Activated CD8-positive, alpha-beta memory T cell treated with anti-CD3 and anti-CD28 coated beads for 48 hours (primary cell): ENCODE measurements around the gene TSNAXIP1.
"Not testable (repeated sequence)": the region's sequence is repeated elsewhere in the genome, so short reads cannot be mapped to it uniquely, and the experiment has no call there.

Experiments used
- DNase-seq, 3 experiments: peaks; one replicate each; pipeline ENCODE4 v3.0.0-alpha.2; 2020; ENCODE audit warnings: low read depth in 2 of 3, low spot score in 2 of 3

The TSNAXIP1 gene

GRCh38 chr16:67857547-67858233 is 51.0 kb downstream of the TSNAXIP1 start:
- no peak for DNase-seq

GRCh38 chr16:67858500-67858899 is 51.8 kb downstream of the TSNAXIP1 start:
- DNase-seq = no peak

DNA sequence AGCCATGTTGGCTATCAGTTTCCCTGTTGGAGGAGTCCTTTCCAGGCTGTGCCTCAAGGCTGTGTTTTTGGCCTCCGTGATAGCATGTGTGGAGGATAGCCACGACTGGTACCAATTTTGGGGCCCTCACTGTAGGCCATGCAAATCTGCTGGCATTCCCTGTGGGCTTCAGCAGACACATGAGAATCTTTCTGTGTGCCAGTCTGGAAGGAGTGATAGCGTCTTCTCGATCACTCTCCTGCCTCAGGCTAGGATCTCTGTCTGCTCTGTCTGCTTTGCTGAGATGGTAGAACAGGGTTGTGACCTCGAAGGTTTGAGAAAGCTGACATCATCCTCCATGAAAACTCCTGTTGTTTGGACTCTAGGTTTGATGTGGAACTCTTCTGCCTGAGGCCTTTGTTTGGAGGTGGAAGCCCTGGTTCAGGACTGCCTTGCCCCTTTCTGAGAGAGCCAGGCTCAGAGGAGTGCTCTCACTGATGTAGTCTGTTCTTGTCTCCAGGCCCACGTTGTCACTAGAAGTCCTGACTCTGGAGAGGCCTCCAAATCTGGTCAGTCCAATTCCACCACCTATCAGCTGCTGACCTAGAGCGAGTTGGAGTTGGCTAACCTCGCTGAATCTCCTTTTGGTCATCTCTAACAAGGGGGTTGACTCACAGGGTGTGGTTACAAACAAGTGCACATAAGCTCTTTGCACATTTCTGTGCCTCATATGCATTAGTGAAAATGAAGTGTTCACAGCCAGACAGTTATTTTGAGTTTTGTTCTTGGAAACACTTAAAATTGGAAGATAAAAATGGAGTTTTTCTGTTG is 54.1 kb downstream of the TSNAXIP1 start:
- no peak for DNase-seq

GRCh38 chr16:67861877-67862276 is 55.2 kb downstream of the TSNAXIP1 start:
- no peak for DNase-seq

- no peak for DNase-seq
Measured at GRCh38 chr16:67862623-67863583, 56.2 kb downstream of the TSNAXIP1 start.

DNA sequence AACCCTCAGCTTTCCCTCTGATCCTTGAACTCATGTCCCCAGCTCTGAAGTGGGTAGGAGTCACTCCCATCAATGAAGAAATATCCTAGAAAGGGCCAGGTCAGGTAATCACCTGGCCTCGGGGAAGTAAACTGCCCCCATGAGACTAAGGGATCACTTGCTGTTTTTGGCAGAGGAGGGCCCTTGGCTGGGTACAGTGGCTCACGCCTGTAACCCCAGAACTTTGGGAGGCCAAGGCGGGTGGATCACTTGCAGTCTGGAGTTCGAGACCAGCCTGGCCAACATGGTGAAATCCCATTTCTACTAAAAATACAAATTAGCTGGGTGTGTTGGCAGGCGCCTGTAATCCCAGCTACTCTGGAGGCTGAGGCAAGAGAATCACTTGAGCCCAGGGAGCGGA is 57.4 kb downstream of the TSNAXIP1 start:
- not testable (repeated sequence) for DNase-seq

DNA sequence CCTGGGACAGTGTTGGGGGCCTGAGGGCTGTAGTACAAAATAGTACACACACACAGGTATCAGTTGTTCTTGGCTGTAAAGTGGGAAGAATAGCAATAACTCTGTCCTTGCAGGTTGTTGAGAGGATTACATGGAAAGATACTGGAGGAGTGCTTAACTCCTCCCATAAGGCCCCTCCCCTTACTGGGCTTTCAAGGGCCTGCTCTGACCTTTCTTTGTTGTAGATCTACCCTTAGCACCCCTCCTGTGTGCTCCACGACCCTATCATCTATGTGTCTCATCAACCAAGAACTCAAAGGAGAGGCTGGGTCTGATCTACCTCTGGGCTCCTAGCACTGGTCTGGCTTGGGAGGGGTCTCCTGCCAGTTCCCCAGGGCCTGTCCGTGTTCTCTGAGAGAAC is 57.9 kb downstream of the TSNAXIP1 start:
- no peak for DNase-seq

DNA sequence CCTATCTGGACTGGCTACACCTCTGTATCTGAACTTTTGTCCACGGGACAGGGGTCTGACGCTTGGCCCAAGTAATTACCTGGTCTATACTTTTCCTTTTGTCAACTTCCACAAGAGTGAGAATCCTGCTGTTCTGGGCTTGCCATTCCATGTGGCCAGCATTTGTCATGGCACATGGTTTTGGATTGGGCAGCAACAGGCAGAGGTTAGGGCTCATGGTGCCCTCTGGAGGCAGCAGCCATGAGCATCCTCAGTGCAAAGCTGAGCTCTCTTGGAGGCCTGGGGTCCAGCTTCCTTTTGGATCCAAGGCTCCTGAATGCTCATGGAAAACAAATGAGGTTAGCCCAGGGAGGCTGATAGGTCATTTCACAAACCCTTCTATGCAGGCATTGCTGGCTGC is 58.6 kb downstream of the TSNAXIP1 start:
- DNase-seq = no peak

DNA sequence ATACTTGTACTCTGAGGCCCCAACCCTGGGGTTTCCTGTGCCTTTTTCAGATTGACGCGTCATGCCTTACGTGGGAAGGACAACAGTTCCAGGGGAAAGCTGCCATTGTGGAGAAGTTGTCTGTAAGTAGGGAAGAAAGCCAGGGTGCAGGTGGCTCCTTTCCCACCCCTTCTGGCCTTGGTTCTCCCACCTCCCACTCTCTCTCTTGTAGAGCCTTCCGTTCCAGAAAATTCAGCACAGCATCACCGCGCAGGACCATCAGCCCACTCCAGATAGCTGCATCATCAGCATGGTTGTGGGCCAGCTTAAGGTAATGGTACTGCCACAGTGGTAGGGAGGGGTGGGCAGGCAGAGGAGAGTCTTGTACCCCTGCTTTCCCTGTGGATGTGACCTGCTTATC is 61.6 kb downstream of the TSNAXIP1 start:
- no peak for DNase-seq

GRCh38 chr16:67869653-67870052 is 63.0 kb downstream of the TSNAXIP1 start:
- DNase-seq = no peak

DNA sequence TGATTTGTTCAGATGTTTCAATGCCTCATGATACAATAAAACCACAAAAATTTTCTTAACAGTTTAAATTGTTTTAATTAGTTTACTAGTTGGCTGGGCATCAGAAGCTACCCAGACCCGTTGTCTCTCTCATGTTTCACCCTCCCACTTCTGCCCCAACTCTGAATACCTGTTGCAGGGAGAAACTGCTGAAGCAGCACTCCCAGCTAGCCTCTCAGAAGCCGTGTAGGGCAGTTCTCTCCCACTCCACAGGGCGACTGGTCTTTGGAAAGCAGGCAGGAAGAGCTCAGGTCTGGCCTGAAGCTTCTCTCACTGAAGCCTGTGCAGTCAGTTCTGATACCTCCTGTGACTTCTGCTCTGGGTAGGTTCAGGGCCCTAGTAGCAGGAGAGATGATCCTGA is 64.6 kb downstream of the TSNAXIP1 start:
- DNase-seq = no peak

GRCh38 chr16:67872131-67872630 is 65.5 kb downstream of the TSNAXIP1 start:
- no peak for DNase-seq

DNA sequence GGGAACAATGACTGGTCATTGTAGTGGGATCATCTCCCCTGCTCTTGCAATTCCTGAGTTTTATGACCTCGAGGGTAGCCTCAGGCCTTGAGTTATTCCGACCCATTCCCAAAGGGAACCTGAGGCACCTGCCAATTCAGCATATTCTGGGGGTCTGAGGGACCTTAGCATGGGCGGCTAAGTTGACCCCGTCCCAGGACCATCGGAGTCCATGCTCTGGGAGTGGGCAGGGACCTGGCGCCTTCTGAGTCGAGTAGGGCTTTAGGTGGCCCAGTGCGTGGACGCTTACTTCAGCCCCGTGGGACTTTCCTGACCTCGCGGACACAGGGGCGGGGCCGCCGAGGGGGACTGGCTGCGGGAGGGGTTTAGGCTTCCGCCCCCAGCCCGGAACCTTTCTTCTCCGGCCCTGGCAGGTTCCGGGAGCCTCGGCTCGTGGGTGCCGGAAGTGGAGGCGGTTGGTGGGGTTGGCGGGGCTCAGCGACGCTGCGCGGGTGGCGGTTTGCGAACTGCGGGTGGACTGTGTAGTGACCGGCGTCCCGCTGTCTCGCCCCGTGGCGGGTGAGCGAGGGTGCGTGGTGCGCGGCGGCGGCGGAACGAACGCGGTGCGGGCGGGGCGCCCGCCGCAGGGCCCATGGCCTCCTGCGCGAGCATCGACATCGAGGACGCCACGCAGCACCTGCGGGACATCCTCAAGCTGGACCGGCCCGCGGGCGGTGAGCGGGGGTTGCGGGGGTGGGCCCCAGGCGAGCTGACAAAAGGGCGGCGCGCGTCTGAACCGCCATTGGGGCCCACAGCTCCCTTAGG is 66.1 kb downstream of the TSNAXIP1 start, which contains the start of gene EDC4:
TSS of gene EDC4 (plus strand) at position 422 of the 804 bp plus-strand sequence. CDS start at position 632, 210 bp downstream.
- DNase-seq = peak; percentile 78 to 91 (median 84)

DNA sequence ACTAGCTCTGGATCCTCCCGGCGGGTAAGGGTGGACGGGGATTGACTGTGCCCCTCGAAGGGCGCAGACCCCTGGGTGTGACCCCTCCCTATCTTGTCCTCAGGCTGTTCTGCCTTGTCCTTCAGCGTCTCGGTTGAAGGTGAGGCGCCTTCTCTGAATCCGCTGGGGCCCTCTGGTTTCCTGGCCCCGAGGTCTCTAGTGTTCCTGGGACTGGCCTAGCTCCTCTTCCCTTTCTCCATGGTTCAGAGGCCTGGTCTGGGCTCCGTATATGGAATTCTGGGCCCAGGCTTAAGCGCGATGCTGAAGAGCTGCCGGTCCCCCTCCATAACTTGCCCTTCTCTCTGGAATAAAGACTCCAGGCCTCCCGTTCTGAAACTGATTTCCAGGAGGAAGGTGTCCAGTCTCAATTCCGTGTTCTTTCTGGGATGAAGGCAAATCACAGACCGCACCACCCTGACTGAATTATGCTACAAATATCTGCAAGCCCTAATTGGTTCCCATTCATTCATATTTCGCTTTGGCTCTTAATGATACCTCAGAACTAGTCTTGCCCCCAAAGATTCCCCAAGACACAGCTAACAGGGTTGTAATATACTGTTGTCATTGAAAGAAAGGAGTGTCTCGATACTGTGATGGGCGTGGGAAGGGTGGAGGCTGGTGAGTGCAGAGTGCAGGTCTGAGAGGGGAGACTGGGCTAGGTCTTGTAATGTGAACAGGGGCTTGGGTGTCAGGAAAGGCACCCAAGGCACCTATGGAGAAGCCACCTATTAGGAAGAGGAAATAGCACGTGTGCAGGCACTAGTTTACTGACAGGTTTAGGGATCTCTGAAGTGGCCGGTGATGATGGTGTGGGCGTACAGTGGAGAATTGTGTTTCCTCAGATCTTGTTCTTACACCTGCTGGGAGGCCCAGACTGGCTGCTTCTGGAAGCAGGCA is 67.0 kb downstream of the TSNAXIP1 start:
- DNase-seq = no peak

GRCh38 chr16:67874372-67874771 is 67.7 kb downstream of the TSNAXIP1 start:
- DNase-seq = no peak

DNA sequence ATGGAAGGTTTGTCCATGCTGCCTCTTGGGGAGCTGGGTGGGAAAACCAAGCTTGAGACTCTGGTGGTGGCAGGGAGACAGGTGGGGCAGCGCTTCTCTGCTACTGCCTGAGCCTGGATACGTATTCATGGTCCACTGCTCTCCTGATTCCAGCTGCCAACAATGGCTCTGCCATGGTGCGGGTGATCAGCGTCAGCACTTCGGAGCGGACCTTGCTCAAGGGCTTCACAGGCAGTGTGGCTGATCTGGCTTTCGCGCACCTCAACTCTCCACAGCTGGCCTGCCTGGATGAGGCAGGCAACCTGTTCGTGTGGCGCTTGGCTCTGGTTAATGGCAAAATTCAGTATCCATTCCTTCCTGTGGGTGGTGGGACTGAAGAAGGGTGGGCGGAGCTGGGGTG is 70.4 kb downstream of the TSNAXIP1 start:
- DNase-seq = no peak
